ENCODE measurements around the gene GNB4.

The GNB4 gene

GRCh38 chr3:179451265-179452175 lies at the start of gene GNB4:
GNB4 (minus strand) TSS chr3:179451470; CDS start chr3:179426200, 25,270 bp downstream.
- peak; percentile 1 to 23 for DNase-seq (ENCODE audit: low read depth in 2 of 2)

GRCh38 chr3:179495483-179495882 lies 44.2 kb upstream of the GNB4 start:
- no peak for DNase-seq (ENCODE audit: low read depth in 2 of 2)

GRCh38 chr3:179493260-179493659 lies 42.0 kb upstream of the GNB4 start:
- DNase-seq (ENCODE audit: low read depth in 2 of 2) = no peak

GRCh38 chr3:179488213-179488612 lies 36.9 kb upstream of the GNB4 start:
- no peak for DNase-seq (ENCODE audit: low read depth in 2 of 2)

GRCh38 chr3:179486806-179487205 lies 35.5 kb upstream of the GNB4 start:
- DNase-seq (ENCODE audit: low read depth in 2 of 2) = no peak

DNA sequence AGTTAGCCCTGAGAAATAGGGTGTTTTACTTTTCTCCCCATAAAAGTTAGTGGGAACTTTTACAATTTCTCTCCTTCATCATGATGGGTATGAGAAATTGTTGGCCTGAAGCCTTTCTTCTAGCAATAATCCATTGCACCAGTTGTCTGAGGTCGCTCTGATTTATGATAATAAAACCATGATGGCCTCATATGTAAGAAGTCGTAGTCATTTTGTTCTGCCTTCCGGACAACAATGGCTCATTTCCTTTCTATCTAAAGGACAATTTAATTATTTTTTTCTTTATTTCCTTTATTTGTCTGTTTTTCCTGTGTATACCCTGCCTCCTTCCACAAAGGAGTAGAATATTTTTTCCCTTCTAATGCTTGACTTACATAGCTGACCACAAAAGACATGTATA lies 31.6 kb upstream of the GNB4 start:
- no peak for DNase-seq (ENCODE audit: low read depth in 2 of 2)

GRCh38 chr3:179476215-179476614 lies 24.9 kb upstream of the GNB4 start:
- no peak for DNase-seq (ENCODE audit: low read depth in 2 of 2)

GRCh38 chr3:179474480-179474879 lies 23.2 kb upstream of the GNB4 start:
- DNase-seq (ENCODE audit: low read depth in 2 of 2) = no peak

- no peak for DNase-seq (ENCODE audit: low read depth in 2 of 2)
Measured at GRCh38 chr3:179473565-179473964, 22.3 kb upstream of the GNB4 start.

GRCh38 chr3:179464323-179465092 lies 13.2 kb upstream of the GNB4 start:
- DNase-seq (ENCODE audit: low read depth in 2 of 2) = no peak

- no peak for DNase-seq (ENCODE audit: low read depth in 2 of 2)
Measured at GRCh38 chr3:179463319-179463718, 12.0 kb upstream of the GNB4 start.

DNA sequence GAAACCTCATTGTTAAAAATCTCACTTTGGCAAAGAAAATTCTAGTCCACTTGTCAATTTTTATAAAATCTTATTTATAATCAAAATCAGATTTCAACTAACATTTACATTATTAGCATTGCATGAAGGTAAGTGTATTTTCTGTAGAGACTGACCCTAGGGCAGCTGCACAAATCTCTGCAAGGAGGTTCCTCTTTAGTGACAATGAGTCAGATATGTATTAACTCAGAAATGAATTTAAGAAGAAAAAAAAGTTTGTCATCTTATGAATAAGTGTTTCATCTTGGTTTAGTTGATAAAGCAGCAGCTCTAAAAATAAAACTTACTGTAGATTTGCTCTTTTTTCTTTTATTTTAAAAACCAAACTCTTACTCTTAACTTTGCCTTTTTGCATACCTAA lies 9.0 kb upstream of the GNB4 start:
- no peak for DNase-seq (ENCODE audit: low read depth in 2 of 2)

- no peak for DNase-seq (ENCODE audit: low read depth in 2 of 2)
Measured at GRCh38 chr3:179455954-179456353, 4.7 kb upstream of the GNB4 start.

DNA sequence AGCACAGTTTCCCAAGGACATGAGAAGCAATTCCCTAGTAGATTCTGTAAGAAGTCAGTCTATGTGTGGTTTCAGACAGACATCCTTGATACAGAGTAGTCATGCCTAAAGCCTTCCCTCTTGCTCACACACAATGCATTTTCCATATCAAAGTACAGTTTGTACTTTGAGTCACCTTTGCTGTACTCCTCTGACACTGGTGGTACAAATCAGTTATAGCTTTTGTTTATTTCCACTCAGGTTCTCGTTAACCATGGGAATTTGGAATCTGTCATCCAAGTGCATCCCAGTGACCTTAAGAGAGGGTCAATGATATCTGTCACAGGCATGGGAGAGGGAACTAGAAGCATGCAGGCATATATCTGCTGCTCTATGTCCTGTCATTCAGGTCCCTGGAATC lies 3.6 kb upstream of the GNB4 start:
- no peak for DNase-seq (ENCODE audit: low read depth in 2 of 2)

DNA sequence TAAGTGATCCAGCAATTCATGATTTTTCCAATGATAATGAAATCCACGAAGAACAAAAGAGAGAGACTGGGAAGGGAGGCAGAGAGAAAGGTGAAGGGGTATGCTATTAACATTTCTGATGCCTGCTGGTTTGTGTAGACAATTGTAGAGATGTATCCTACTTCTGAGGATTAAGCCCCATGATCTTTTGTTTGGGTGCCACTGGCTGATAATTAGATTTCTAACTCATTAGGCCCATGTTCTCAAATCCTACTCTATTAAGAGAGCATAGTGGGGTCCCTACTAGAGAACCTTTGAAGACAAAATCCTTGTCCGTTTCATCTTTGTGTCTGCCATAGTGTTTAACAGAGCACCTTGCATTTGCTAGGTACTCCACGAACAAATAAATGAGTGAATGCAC lies 2.7 kb upstream of the GNB4 start:
- no peak for DNase-seq (ENCODE audit: low read depth in 2 of 2)

DNA sequence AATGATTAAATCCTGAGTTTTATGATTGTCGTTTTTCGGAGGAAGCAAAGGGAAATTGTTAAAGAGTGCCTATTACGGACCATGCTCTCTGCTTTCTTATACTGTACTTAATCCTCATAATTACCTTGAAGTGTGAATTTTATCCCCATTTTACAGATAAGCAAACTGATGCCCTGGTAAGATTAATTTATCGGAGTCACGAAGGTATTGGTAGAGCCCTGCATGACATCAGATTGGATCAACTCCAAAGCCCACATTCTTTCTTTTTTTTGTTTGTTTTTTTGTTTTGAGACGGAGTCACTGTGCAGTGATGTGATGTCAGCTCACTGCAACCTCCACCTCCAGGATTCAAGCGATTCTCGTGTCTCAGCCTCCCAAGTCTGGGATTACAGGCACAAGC lies 1.6 kb upstream of the GNB4 start:
- DNase-seq (ENCODE audit: low read depth in 2 of 2) = no peak

- no peak for DNase-seq (ENCODE audit: low read depth in 2 of 2)
Measured at GRCh38 chr3:179452176-179452564, 900 bp upstream of the GNB4 start.

DNA sequence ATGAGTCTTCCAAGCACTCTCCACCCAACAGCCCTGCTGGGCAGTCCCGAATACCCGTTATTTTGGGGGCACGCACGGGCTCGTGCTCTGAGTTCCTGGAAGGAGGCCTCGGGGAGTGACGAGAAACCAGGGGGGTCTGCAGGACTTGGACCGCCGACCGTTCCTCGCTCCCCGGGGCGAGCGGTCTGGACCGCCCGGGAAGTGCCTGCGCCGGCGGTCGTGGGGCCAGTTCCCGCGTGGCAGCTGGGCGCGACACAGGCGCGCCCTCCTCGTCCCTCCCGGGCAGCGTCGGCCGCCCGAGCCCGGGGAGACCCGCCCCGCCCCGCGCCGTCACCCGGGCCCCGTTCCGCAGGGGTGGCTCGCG lies 387 bp downstream of the GNB4 start:
- no peak for DNase-seq (ENCODE audit: low read depth in 2 of 2)

GRCh38 chr3:179450261-179450701 lies 989 bp downstream of the GNB4 start:
- no peak for DNase-seq (ENCODE audit: low read depth in 2 of 2)

DNA sequence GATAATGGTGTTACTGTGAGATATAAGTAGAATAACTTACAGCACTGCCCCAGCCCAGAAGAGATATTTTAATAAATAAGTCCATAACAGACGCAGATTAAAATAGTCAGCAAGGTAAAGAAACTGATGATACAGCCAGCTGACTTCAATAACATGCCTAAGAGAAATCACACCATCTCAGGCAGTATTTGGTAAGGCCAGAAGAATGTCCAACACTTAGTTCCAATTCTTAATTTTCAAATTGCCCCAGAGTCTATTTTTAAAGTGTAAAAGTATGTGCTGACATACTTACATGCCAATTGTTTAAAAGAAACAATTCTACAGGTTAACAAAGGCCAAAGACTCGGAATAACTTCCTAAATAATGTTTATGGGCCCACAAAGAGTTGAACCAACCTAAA lies 1.6 kb downstream of the GNB4 start:
- DNase-seq (ENCODE audit: low read depth in 2 of 2) = no peak

DNA sequence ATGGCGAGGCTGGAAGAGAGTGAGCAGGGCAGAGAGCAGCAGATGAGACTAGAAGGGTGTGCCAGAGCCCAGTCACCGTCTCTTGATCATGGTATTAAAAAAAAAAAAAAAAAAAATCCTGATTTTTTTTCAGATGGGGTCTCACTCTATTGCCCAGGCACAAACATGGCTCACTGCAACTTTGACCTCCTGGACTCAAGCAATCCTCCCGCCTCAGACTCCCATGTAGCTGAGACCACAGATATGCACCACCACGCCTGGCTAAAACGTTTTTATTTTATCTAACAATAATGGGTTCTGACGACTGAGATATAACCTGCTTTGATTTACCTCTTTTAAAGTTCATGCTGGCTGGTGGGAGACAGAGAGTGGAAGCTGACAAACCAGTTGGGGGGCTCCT lies 4.0 kb downstream of the GNB4 start:
- DNase-seq (ENCODE audit: low read depth in 2 of 2) = no peak

GRCh38 chr3:179446501-179446900 lies 4.8 kb downstream of the GNB4 start:
- no peak for DNase-seq (ENCODE audit: low read depth in 2 of 2)

GRCh38 chr3:179438841-179439240 lies 12.4 kb downstream of the GNB4 start:
- DNase-seq (ENCODE audit: low read depth in 2 of 2) = no peak

Data from stimulated activated CD8-positive, alpha-beta memory T cell treated with anti-CD3 and anti-CD28 coated beads, Interleukin-15, amount 100 ng/mL, for 4 hours (primary cell).